Body of pancreas (tissue), 4 donors: ENCODE measurements around the gene TASOR2. TPM values are rescaled to one million over a fixed set of nuclear protein-coding genes. Genes with fewer than 3 reads are reported as not detected.

Experiments
- ATAC-seq: fragments of 150-250 bp; one replicate; pipeline ENCODE4 v1.9.1; 2016
- DNase-seq, 4 donors: peaks; one replicate each; pipeline ENCODE4 v3.0.0-alpha.2; 2019
- H3K27ac ChIP-seq, 4 donors: fragments of 200-600 bp; sonication (generic); 1 replicate in 3 of 4; 2 replicates in 1 of 4; pipeline versions ENCODE4 v1.5.1 to v1.6.1; 2016 to 2019; ENCODE audit warnings: mild to moderate bottlenecking in 1 of 4, mixed read lengths in 1 of 4, moderate library complexity in 1 of 4
- H3K27me3 ChIP-seq, 2 donors: fragments of 200-600 bp; sonication (generic); one replicate each; pipeline ENCODE4 v1.6.0; 2016; ENCODE audit warnings: mild to moderate bottlenecking in 1 of 2
- H3K36me3 ChIP-seq, 2 donors: fragments of 200-600 bp; sonication (generic); replicated peaks in 1 of 2; 2 replicates each; pipeline ENCODE4 v1.5.1; 2016; ENCODE audit warnings: low read depth in 2 of 2; ENCODE audit not compliant: insufficient read depth in 1 of 2
- H3K4me1 ChIP-seq: fragments of 200-600 bp; sonication (generic); one replicate; pipeline ENCODE4 v1.6.0; 2016
- H3K4me3 ChIP-seq, 2 donors: fragments of 200-600 bp; sonication (generic); 1 replicate in 1 of 2; 2 replicates in 1 of 2; pipeline ENCODE4 v1.5.1; 2016 to 2019
- H3K9me3 ChIP-seq, 3 donors: fragments of 200-600 bp; sonication (generic); 1 replicate in 2 of 3; 2 replicates in 1 of 3; pipeline ENCODE4 v1.5.1; 2016
- POLR2A ChIP-seq, 3 donors: fragments of 450-650 bp; IDR thresholded peaks; one replicate each; pipeline ENCODE4 v1.6.1; 2016; ENCODE audit warnings: antibody characterized with exemption in 3 of 3, mild to moderate bottlenecking in 2 of 3
- WGBS, 2 donors: methylation state at CpG; one replicate each; pipeline ENCODE4 v1.1.5; 2017; 5-methylcytosine and 5-hydroxymethylcytosine counted together
- intact Hi-C: fragments of 100-400 bp; cut with DNase I; formaldehyde crosslinking; loops from one replicate; pipeline ENCODE4 v1.15.1; 2023
- total RNA-seq, 2 donors: library from RNA; depleted of rRNA; stranded (reverse); fragments of >200 nt; gene quantifications; one replicate each; pipeline ENCODE4 v1.1.0, GENCODE V29; 2016
- TF ChIP-seq, protein P1 (sequence below), 7 experiments: fragments of 450-650 bp in 4 of 7; fragments of 200-600 bp in 3 of 7; sonication (generic) in 3 of 7; IDR thresholded peaks; one replicate each; pipeline ENCODE4 v1.5.1; 2016 to 2019; ENCODE audit warnings: antibody characterized with exemption in 7 of 7

Gene TASOR2
- total RNA-seq, 2 donors from 2014 or later, result 47.2 to 114 TPM

- intact Hi-C loops, result no loop called here
- Histone ChIP-seq H3K4me1 (peaks cover 16% of the 10 kb centered on the region), H3K9me3 (no peaks in the 10 kb centered on the region), H3K27ac (no peak overlapping the region), H3K27me3 (no peaks in the 10 kb centered on the region), H3K4me3 (no peak overlapping the region), H3K36me3 (no peaks in the 10 kb centered on the region)
- TF ChIP-seq, protein P1, sequence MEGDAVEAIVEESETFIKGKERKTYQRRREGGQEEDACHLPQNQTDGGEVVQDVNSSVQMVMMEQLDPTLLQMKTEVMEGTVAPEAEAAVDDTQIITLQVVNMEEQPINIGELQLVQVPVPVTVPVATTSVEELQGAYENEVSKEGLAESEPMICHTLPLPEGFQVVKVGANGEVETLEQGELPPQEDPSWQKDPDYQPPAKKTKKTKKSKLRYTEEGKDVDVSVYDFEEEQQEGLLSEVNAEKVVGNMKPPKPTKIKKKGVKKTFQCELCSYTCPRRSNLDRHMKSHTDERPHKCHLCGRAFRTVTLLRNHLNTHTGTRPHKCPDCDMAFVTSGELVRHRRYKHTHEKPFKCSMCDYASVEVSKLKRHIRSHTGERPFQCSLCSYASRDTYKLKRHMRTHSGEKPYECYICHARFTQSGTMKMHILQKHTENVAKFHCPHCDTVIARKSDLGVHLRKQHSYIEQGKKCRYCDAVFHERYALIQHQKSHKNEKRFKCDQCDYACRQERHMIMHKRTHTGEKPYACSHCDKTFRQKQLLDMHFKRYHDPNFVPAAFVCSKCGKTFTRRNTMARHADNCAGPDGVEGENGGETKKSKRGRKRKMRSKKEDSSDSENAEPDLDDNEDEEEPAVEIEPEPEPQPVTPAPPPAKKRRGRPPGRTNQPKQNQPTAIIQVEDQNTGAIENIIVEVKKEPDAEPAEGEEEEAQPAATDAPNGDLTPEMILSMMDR (IDR thresholded peaks at IDR 0.05), result no peak
- no peak for TF ChIP-seq POLR2A (IDR thresholded peaks at IDR 0.05)
- WGBS, 2 donors, result 58 to 65% methylated on average over 5 of the region's 5 CpGs
- ATAC-seq (no peak), DNase-seq (no peak)
Observed at GRCh38 chr10:5681930-5682329, 2.7 kb upstream of the TASOR2 start.

DNA sequence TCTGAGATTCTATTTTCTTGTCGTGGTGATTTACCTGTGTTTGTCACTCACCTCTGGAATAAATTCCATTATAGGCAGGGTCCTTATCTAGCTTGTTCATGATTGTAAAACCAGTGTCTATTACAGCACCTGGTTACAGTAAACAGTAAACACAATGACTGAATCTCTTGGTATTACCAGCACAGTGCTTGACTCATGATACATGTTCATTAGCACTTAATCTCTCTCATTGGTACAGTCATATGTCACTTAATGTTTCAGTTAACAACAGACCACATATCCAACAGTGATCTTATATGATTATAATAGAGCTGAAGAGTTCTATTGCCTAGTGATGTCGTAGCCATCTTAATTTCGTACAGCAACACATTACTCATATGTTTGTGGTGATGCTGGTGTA, 1.6 kb upstream of the TASOR2 start:
- ATAC-seq, result no peak
- H3K4me3 ChIP-seq, result no peak overlapping the region
- H3K27ac ChIP-seq, result no peak overlapping the region
- DNase-seq, result no peak
- intact Hi-C loops, result no loop called here
- H3K4me1 ChIP-seq, result peaks cover 16% of the 10 kb centered on the region
- 63 to 75% methylated on average over 3 of the region's 3 CpGs for WGBS, 2 donors
- H3K36me3 ChIP-seq, result no peaks in the 10 kb centered on the region
- H3K27me3 ChIP-seq, result no peaks in the 10 kb centered on the region
- H3K9me3 ChIP-seq, result no peaks in the 10 kb centered on the region
- TF ChIP-seq, protein P1 (IDR thresholded peaks at IDR 0.05), result no peak
- no peak for TF ChIP-seq POLR2A (IDR thresholded peaks at IDR 0.05)

GRCh38 chr10:5684971-5685763, 529 bp downstream of the TASOR2 start:
- Histone ChIP-seq H3K4me3 (peak overlapping the region; percentile 53 to 96), H3K27me3 (no peaks in the 10 kb centered on the region), H3K27ac (peak overlapping the region; percentile 66 to 92 (median 78)), H3K4me1 (peaks cover 16% of the 10 kb centered on the region), H3K9me3 (no peaks in the 10 kb centered on the region), H3K36me3 (no peaks in the 10 kb centered on the region)
- peak; percentile 62 to 70 (median 66) for DNase-seq
- 0% methylated on average over 21 to 64 of the region's 77 CpGs for WGBS, 2 donors
- peak in 2 of 3 donors; percentile 23 to 27 for TF ChIP-seq POLR2A (IDR thresholded peaks at IDR 0.05)
- TF ChIP-seq, protein P1 (IDR thresholded peaks at IDR 0.05), result peak; percentile 16 to 40 (median 29)
- intact Hi-C loops, result no loop called here
- ATAC-seq, result peak; percentile 43

- Histone ChIP-seq H3K27ac (peak overlapping the region; percentile 66 to 92 (median 78)), H3K36me3 (no peaks in the 10 kb centered on the region), H3K9me3 (no peaks in the 10 kb centered on the region), H3K27me3 (no peaks in the 10 kb centered on the region), H3K4me3 (peak overlapping the region; percentile 53 to 96), H3K4me1 (peaks cover 16% of the 10 kb centered on the region)
- TF ChIP-seq, protein P1 (IDR thresholded peaks at IDR 0.05), result no peak
- no peak for TF ChIP-seq POLR2A (IDR thresholded peaks at IDR 0.05)
- 1 to 4% methylated on average over 10 of the region's 10 CpGs for WGBS, 2 donors
- ATAC-seq (no peak), DNase-seq (no peak)
- intact Hi-C loops, result no loop called here
Observed at GRCh38 chr10:5685764-5686240, 1.2 kb downstream of the TASOR2 start.
